Measurements from ENCODE around the gene EPN3. TPM values are rescaled to one million over a fixed set of nuclear protein-coding genes. Genes with fewer than 3 reads are reported as not detected.

EPN3 gene
- total RNA-seq, 1 donor from 2014 or later = 21.9 TPM

- no peaks in the 10 kb centered on the region for H3K36me3 ChIP-seq
- H3K4me3 ChIP-seq = no peak overlapping the region
- H3K9me3 ChIP-seq = no peaks in the 10 kb centered on the region
- H3K4me1 ChIP-seq = no peaks in the 10 kb centered on the region
- DNase-seq (ENCODE audit: extremely low spot score in 2 of 2) = no peak
- intact Hi-C loops (cut with DNase I) = no loop called here
- no peak overlapping the region for H3K27ac ChIP-seq
- TF ChIP-seq CTCF (IDR thresholded peaks at IDR 0.05) = no peak
- TF ChIP-seq POLR2A (IDR thresholded peaks at IDR 0.05) = no peak
- no peak for TF ChIP-seq POLR2AphosphoS5 (IDR thresholded peaks at IDR 0.05; ENCODE audit: insufficient read depth in 1 of 2, low read depth in 1 of 2)
- H3K27me3 ChIP-seq = no peaks in the 10 kb centered on the region
Measured at GRCh38 chr17:50580646-50581045, 48.1 kb downstream of the EPN3 start.

GRCh38 chr17:50581316-50581715, 48.8 kb downstream of the EPN3 start:
- intact Hi-C loops (cut with DNase I) = no loop called here
- no peaks in the 10 kb centered on the region for H3K4me1 ChIP-seq
- DNase-seq (ENCODE audit: extremely low spot score in 2 of 2) = no peak
- H3K27me3 ChIP-seq = no peaks in the 10 kb centered on the region
- no peak overlapping the region for H3K27ac ChIP-seq
- TF ChIP-seq POLR2A (IDR thresholded peaks at IDR 0.05) (no peak), CTCF (IDR thresholded peaks at IDR 0.05) (no peak), POLR2AphosphoS5 (IDR thresholded peaks at IDR 0.05; ENCODE audit: insufficient read depth in 1 of 2, low read depth in 1 of 2) (no peak)
- no peaks in the 10 kb centered on the region for H3K36me3 ChIP-seq
- H3K4me3 ChIP-seq = no peak overlapping the region
- H3K9me3 ChIP-seq = no peaks in the 10 kb centered on the region

- DNase-seq (ENCODE audit: extremely low spot score in 2 of 2) = no peak
- no peaks in the 10 kb centered on the region for H3K9me3 ChIP-seq
- TF ChIP-seq CTCF (IDR thresholded peaks at IDR 0.05) (no peak), POLR2AphosphoS5 (IDR thresholded peaks at IDR 0.05; ENCODE audit: insufficient read depth in 1 of 2, low read depth in 1 of 2) (no peak), POLR2A (IDR thresholded peaks at IDR 0.05) (no peak)
- intact Hi-C loops (cut with DNase I) = no loop called here
- H3K4me1 ChIP-seq = no peaks in the 10 kb centered on the region
- no peaks in the 10 kb centered on the region for H3K27me3 ChIP-seq
- H3K4me3 ChIP-seq = no peak overlapping the region
- H3K36me3 ChIP-seq = no peaks in the 10 kb centered on the region
- no peak overlapping the region for H3K27ac ChIP-seq
Measured at GRCh38 chr17:50582741-50583140, 50.2 kb downstream of the EPN3 start.

- Histone ChIP-seq H3K27ac (no peak overlapping the region), H3K4me3 (no peak overlapping the region), H3K36me3 (no peaks in the 10 kb centered on the region), H3K4me1 (peaks cover 4% of the 10 kb centered on the region), H3K9me3 (no peaks in the 10 kb centered on the region), H3K27me3 (no peaks in the 10 kb centered on the region)
- TF ChIP-seq POLR2AphosphoS5 (IDR thresholded peaks at IDR 0.05; ENCODE audit: insufficient read depth in 1 of 2, low read depth in 1 of 2) (no peak), CTCF (IDR thresholded peaks at IDR 0.05) (no peak), POLR2A (IDR thresholded peaks at IDR 0.05) (no peak)
- intact Hi-C loops (cut with DNase I) = no loop called here
- no peak for DNase-seq (ENCODE audit: extremely low spot score in 2 of 2)
Measured at GRCh38 chr17:50583641-50584040, 51.1 kb downstream of the EPN3 start.

GRCh38 chr17:50584116-50584515, 51.6 kb downstream of the EPN3 start:
- TF ChIP-seq POLR2AphosphoS5 (IDR thresholded peaks at IDR 0.05; ENCODE audit: insufficient read depth in 1 of 2, low read depth in 1 of 2) (no peak), CTCF (IDR thresholded peaks at IDR 0.05) (no peak), POLR2A (IDR thresholded peaks at IDR 0.05) (no peak)
- H3K4me3 ChIP-seq = no peak overlapping the region
- peaks cover 9% of the 10 kb centered on the region for H3K4me1 ChIP-seq
- no peak for DNase-seq (ENCODE audit: extremely low spot score in 2 of 2)
- intact Hi-C loops (cut with DNase I) = no loop called here
- H3K27ac ChIP-seq = no peak overlapping the region
- no peaks in the 10 kb centered on the region for H3K9me3 ChIP-seq
- H3K27me3 ChIP-seq = no peaks in the 10 kb centered on the region
- no peaks in the 10 kb centered on the region for H3K36me3 ChIP-seq
